ENCODE data around the gene EPHA3.
A peak's percentile ranks its signal among the peaks of the same experiment; 100 is the strongest.

EPHA3 gene

DNA sequence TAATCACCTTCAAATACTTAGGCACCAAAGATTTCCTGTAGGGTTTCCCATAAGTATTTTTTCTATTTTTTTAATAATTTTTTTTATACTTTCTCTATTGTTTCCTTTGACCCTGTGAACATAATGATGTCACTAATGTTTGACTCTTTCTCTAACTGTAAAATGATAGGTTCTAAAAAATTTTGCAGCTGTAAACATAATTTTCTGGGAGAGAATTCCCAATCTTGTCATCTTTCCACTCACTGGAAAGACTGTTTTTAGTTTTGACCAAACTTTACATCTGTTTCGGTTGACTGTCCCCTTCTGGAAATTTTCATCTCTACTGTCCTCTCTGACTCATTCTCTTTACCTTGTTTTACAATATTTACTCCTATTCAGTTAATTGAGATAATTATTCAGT, 5.5 kb upstream of the EPHA3 start:
- H3K9me3 ChIP-seq (ENCODE audit: control insufficient read depth in 1 of 2, low read length in 2 of 2): no peaks in the 10 kb centered on the region
- H3K27me3 ChIP-seq (ENCODE audit: low read depth, low read length): no peaks in the 10 kb centered on the region
- H3K4me3 ChIP-seq (ENCODE audit: low read depth in 1 of 2, low read length in 2 of 2): no peak overlapping the region
- no peaks in the 10 kb centered on the region for H3K36me3 ChIP-seq (ENCODE audit: control insufficient read depth in 1 of 2, insufficient read depth in 2 of 2, low read length in 2 of 2)
- no peak overlapping the region for H3K27ac ChIP-seq (ENCODE audit: low read length)
- H3K4me1 ChIP-seq (ENCODE audit: control insufficient read depth in 1 of 2, insufficient read depth in 2 of 2, low read length in 2 of 2): peaks cover 0 to 4% of the 10 kb centered on the region in 2 donors

- peaks cover 11% of the 10 kb centered on the region for H3K27me3 ChIP-seq (ENCODE audit: low read depth, low read length)
- no peak overlapping the region for H3K27ac ChIP-seq (ENCODE audit: low read length)
- peak overlapping the region in 1 of 2 donors; percentile 10 for H3K4me3 ChIP-seq (ENCODE audit: low read depth in 1 of 2, low read length in 2 of 2)
- H3K9me3 ChIP-seq (ENCODE audit: control insufficient read depth in 1 of 2, low read length in 2 of 2): no peaks in the 10 kb centered on the region
- H3K4me1 ChIP-seq (ENCODE audit: control insufficient read depth in 1 of 2, insufficient read depth in 2 of 2, low read length in 2 of 2): peaks cover 0 to 5% of the 10 kb centered on the region in 2 donors
- no peaks in the 10 kb centered on the region for H3K36me3 ChIP-seq (ENCODE audit: control insufficient read depth in 1 of 2, insufficient read depth in 2 of 2, low read length in 2 of 2)
These were observed 2.9 kb upstream of the EPHA3 start for GRCh38 chr3:89104499-89104898.

DNA sequence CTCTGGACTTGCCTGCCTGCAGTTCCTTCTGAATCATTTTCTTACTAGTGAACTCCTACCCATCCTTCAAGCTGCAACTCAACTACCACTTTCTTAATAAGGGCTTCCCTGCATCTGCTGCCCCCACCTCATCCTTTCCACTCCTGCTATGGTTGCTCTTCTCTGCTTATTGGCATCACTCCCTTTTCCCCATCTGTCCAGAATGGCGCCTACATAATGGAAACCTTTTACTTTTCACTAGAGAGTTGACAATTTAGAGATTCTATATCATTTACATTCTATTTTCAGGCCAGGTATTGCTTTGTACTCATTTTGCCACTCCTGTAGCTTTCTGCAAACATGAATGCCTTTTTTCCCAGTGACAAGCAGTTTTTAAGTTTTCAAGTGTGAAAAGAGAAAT, 1.9 kb upstream of the EPHA3 start:
- Histone ChIP-seq H3K36me3 (ENCODE audit: control insufficient read depth in 1 of 2, insufficient read depth in 2 of 2, low read length in 2 of 2) (no peaks in the 10 kb centered on the region), H3K4me1 (ENCODE audit: control insufficient read depth in 1 of 2, insufficient read depth in 2 of 2, low read length in 2 of 2) (peaks cover 0 to 5% of the 10 kb centered on the region in 2 donors), H3K27ac (ENCODE audit: low read length) (no peak overlapping the region), H3K27me3 (ENCODE audit: low read depth, low read length) (peaks cover 11% of the 10 kb centered on the region), H3K4me3 (ENCODE audit: low read depth in 1 of 2, low read length in 2 of 2) (no peak overlapping the region), H3K9me3 (ENCODE audit: control insufficient read depth in 1 of 2, low read length in 2 of 2) (no peaks in the 10 kb centered on the region)

DNA sequence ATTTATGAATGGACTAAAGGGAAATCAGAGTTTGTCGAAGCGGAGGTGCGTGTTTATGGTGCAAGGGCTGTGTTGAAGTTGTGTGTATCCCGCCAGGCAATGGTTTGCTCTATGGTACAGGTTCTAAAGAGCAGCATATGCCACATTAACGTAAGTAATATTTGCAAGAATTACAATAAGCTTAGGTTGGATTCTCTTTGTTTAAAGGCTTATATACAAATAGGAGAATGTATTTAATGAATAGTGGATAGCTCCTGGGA, 800 bp downstream of the EPHA3 start:
- Histone ChIP-seq H3K27me3 (ENCODE audit: low read depth, low read length) (peaks cover 11% of the 10 kb centered on the region), H3K27ac (ENCODE audit: low read length) (no peak overlapping the region), H3K4me3 (ENCODE audit: low read depth in 1 of 2, low read length in 2 of 2) (peak overlapping the region; percentile 78 to 80)

GRCh38 chr3:89113344-89113743, 5.9 kb downstream of the EPHA3 start:
- Histone ChIP-seq H3K4me3 (ENCODE audit: low read depth in 1 of 2, low read length in 2 of 2) (no peak overlapping the region), H3K9me3 (ENCODE audit: control insufficient read depth in 1 of 2, low read length in 2 of 2) (no peaks in the 10 kb centered on the region), H3K4me1 (ENCODE audit: control insufficient read depth in 1 of 2, insufficient read depth in 2 of 2, low read length in 2 of 2) (peaks cover 0 to 11% of the 10 kb centered on the region in 2 donors), H3K27ac (ENCODE audit: low read length) (no peak overlapping the region), H3K36me3 (ENCODE audit: control insufficient read depth in 1 of 2, insufficient read depth in 2 of 2, low read length in 2 of 2) (no peaks in the 10 kb centered on the region), H3K27me3 (ENCODE audit: low read depth, low read length) (no peaks in the 10 kb centered on the region)

More for the DNA sequence above, 800 bp downstream of the EPHA3 start:
- Histone ChIP-seq H3K4me1 (ENCODE audit: control insufficient read depth in 1 of 2, insufficient read depth in 2 of 2, low read length in 2 of 2) (peaks cover 0 to 5% of the 10 kb centered on the region in 2 donors), H3K36me3 (ENCODE audit: control insufficient read depth in 1 of 2, insufficient read depth in 2 of 2, low read length in 2 of 2) (no peaks in the 10 kb centered on the region), H3K9me3 (ENCODE audit: control insufficient read depth in 1 of 2, low read length in 2 of 2) (no peaks in the 10 kb centered on the region)

DNA sequence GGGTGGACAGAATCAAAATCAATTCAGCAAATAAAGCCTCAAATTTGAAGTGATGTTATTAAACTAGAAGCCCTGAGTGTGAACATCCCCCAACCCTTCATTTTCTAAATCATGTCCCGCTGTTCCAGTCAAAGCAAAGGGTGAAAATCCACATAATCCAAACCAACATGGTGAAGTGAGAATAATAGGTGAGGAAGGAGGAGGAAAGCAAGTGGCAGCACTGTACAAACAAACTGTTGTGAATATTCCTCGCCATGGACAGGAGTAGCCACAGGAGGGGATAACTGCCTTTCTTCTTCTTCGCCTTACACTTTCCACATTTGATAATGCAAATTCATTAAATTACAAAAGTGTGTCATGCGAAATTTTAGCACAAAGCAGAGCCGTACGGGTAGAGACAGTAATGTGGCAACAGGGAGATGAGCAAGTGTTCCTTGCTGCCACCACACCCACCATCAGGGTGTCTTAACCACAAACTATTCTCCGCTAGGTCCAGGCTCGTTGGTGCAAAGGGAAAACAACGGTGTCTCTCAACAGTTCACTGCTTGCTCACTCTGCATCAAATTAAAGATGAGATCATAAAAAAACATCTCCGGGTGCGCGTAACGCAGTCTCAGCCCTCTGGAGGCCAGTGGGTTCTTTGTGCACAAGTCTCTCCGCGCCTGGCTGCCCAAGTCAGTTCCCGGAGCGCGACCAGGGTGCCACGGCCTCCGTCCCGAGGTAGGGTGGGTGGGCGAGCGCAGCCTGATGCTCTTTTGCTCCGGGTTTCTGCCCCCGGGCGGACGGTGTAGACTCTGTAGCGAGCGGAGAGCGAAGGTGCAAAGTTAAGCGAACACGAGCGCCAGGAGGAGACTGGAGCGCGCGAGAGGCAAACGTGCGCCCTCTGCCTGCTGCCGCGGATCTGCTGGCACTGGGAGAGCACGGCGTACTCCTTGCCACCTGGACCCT, 6.7 kb downstream of the EPHA3 start:
- Histone ChIP-seq H3K36me3 (ENCODE audit: control insufficient read depth in 1 of 2, insufficient read depth in 2 of 2, low read length in 2 of 2) (no peaks in the 10 kb centered on the region), H3K9me3 (ENCODE audit: control insufficient read depth in 1 of 2, low read length in 2 of 2) (no peaks in the 10 kb centered on the region), H3K27me3 (ENCODE audit: low read depth, low read length) (no peaks in the 10 kb centered on the region), H3K4me1 (ENCODE audit: control insufficient read depth in 1 of 2, insufficient read depth in 2 of 2, low read length in 2 of 2) (peaks cover 0 to 11% of the 10 kb centered on the region in 2 donors), H3K4me3 (ENCODE audit: low read depth in 1 of 2, low read length in 2 of 2) (peak overlapping the region; percentile 60 to 69), H3K27ac (ENCODE audit: low read length) (no peak overlapping the region)

DNA sequence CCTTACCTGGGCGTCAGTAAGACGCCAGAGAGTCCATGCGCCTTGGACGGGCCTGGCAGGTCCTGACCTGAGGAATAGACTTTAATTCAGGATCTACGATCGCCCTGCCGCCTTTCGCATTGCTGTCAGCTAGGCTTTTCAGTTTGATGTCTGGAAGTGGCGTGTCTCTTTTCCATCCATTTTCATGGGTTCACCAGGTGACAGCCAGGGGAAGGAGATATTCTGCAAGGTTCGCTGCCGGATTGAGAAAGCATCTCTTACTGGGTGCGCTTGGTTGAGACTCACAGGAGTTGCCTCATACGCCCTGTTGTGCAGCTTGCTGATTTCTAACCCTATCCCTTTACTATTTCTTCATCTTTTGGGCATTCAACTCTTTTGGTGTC, 7.4 kb downstream of the EPHA3 start:
- Histone ChIP-seq H3K4me3 (ENCODE audit: low read depth in 1 of 2, low read length in 2 of 2) (peak overlapping the region; percentile 60 to 69), H3K27ac (ENCODE audit: low read length) (no peak overlapping the region), H3K27me3 (ENCODE audit: low read depth, low read length) (no peaks in the 10 kb centered on the region), H3K36me3 (ENCODE audit: control insufficient read depth in 1 of 2, insufficient read depth in 2 of 2, low read length in 2 of 2) (no peaks in the 10 kb centered on the region), H3K4me1 (ENCODE audit: control insufficient read depth in 1 of 2, insufficient read depth in 2 of 2, low read length in 2 of 2) (peaks cover 0 to 11% of the 10 kb centered on the region in 2 donors), H3K9me3 (ENCODE audit: control insufficient read depth in 1 of 2, low read length in 2 of 2) (no peaks in the 10 kb centered on the region)

- no peak overlapping the region for H3K27ac ChIP-seq (ENCODE audit: low read length)
- H3K27me3 ChIP-seq (ENCODE audit: low read depth, low read length): no peaks in the 10 kb centered on the region
- no peaks in the 10 kb centered on the region for H3K9me3 ChIP-seq (ENCODE audit: control insufficient read depth in 1 of 2, low read length in 2 of 2)
- H3K4me3 ChIP-seq (ENCODE audit: low read depth in 1 of 2, low read length in 2 of 2): no peak overlapping the region
- no peaks in the 10 kb centered on the region for H3K36me3 ChIP-seq (ENCODE audit: control insufficient read depth in 1 of 2, insufficient read depth in 2 of 2, low read length in 2 of 2)
- H3K4me1 ChIP-seq (ENCODE audit: control insufficient read depth in 1 of 2, insufficient read depth in 2 of 2, low read length in 2 of 2): peaks cover 0 to 11% of the 10 kb centered on the region in 2 donors
These were observed 9.1 kb downstream of the EPHA3 start for GRCh38 chr3:89116476-89116875.

GRCh38 chr3:89138048-89138447, 30.6 kb downstream of the EPHA3 start:
- Histone ChIP-seq H3K4me3 (ENCODE audit: low read depth in 1 of 2, low read length in 2 of 2) (no peak overlapping the region), H3K4me1 (ENCODE audit: control insufficient read depth in 1 of 2, insufficient read depth in 2 of 2, low read length in 2 of 2) (no peaks in the 10 kb centered on the region), H3K27me3 (ENCODE audit: low read depth, low read length) (no peaks in the 10 kb centered on the region), H3K9me3 (ENCODE audit: control insufficient read depth in 1 of 2, low read length in 2 of 2) (no peaks in the 10 kb centered on the region), H3K27ac (ENCODE audit: low read length) (no peak overlapping the region), H3K36me3 (ENCODE audit: control insufficient read depth in 1 of 2, insufficient read depth in 2 of 2, low read length in 2 of 2) (no peaks in the 10 kb centered on the region)

- no peak overlapping the region for H3K4me3 ChIP-seq (ENCODE audit: low read depth in 1 of 2, low read length in 2 of 2)
- H3K36me3 ChIP-seq (ENCODE audit: control insufficient read depth in 1 of 2, insufficient read depth in 2 of 2, low read length in 2 of 2): no peaks in the 10 kb centered on the region
- H3K27me3 ChIP-seq (ENCODE audit: low read depth, low read length): no peaks in the 10 kb centered on the region
- no peaks in the 10 kb centered on the region for H3K9me3 ChIP-seq (ENCODE audit: control insufficient read depth in 1 of 2, low read length in 2 of 2)
- no peaks in the 10 kb centered on the region for H3K4me1 ChIP-seq (ENCODE audit: control insufficient read depth in 1 of 2, insufficient read depth in 2 of 2, low read length in 2 of 2)
- H3K27ac ChIP-seq (ENCODE audit: low read length): no peak overlapping the region
These were observed 32.4 kb downstream of the EPHA3 start for GRCh38 chr3:89139870-89140269.

- no peaks in the 10 kb centered on the region for H3K36me3 ChIP-seq (ENCODE audit: control insufficient read depth in 1 of 2, insufficient read depth in 2 of 2, low read length in 2 of 2)
- no peak overlapping the region for H3K27ac ChIP-seq (ENCODE audit: low read length)
- H3K4me3 ChIP-seq (ENCODE audit: low read depth in 1 of 2, low read length in 2 of 2): no peak overlapping the region
- no peaks in the 10 kb centered on the region for H3K9me3 ChIP-seq (ENCODE audit: control insufficient read depth in 1 of 2, low read length in 2 of 2)
- H3K4me1 ChIP-seq (ENCODE audit: control insufficient read depth in 1 of 2, insufficient read depth in 2 of 2, low read length in 2 of 2): no peaks in the 10 kb centered on the region
- H3K27me3 ChIP-seq (ENCODE audit: low read depth, low read length): no peaks in the 10 kb centered on the region
These were observed 36.7 kb downstream of the EPHA3 start for GRCh38 chr3:89144080-89144479.

DNA sequence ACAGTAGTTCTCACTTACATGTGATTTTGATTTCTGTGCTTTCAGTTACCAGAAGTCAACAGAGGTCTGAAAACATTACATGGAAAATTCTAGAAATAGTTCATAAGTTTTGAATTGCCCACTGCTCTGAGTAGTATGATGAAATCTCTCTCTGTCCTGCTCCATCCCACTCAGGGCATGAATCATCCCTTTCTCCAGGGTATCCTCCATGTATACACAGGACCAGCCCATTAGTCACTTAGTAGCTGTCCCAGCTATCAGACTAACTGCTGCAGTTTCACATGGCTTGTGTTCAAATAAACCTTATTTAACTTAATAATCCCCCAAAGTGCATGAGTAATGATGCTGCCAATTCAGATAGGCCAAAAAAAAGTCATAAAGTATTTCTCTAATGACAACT, 38.6 kb downstream of the EPHA3 start:
- no peaks in the 10 kb centered on the region for H3K27me3 ChIP-seq (ENCODE audit: low read depth, low read length)
- no peak overlapping the region for H3K27ac ChIP-seq (ENCODE audit: low read length)
- no peaks in the 10 kb centered on the region for H3K4me1 ChIP-seq (ENCODE audit: control insufficient read depth in 1 of 2, insufficient read depth in 2 of 2, low read length in 2 of 2)
- H3K4me3 ChIP-seq (ENCODE audit: low read depth in 1 of 2, low read length in 2 of 2): no peak overlapping the region
- H3K9me3 ChIP-seq (ENCODE audit: control insufficient read depth in 1 of 2, low read length in 2 of 2): no peaks in the 10 kb centered on the region
- H3K36me3 ChIP-seq (ENCODE audit: control insufficient read depth in 1 of 2, insufficient read depth in 2 of 2, low read length in 2 of 2): no peaks in the 10 kb centered on the region
